Trophoblast cell (in vitro differentiated cells and primary cell): ENCODE results near the gene ZNF860.

ENCODE experiments used
- DNase-seq, 2 donors: peaks; one replicate each; pipeline ENCODE4 v3.0.0-alpha.2; 2016
- H2AFZ ChIP-seq: 2 replicates; pipeline ENCODE4 v1.6.1; 2013; ENCODE audit warnings: low read length, moderate library complexity, mild to moderate bottlenecking; ENCODE audit not compliant: insufficient read depth, poor library complexity
- H2AK5ac ChIP-seq: 2 replicates; pipeline ENCODE4 v1.6.1; 2013; ENCODE audit warnings: mild to moderate bottlenecking, low read length
- H2BK120ac ChIP-seq: 2 replicates; pipeline ENCODE4 v1.6.1; 2013; ENCODE audit warnings: low read length, mild to moderate bottlenecking, moderate library complexity; ENCODE audit not compliant: insufficient read depth, poor library complexity
- H2BK12ac ChIP-seq: 2 replicates; pipeline ENCODE4 v1.6.1; 2013; ENCODE audit warnings: mild to moderate bottlenecking, low read length, moderate library complexity
- H2BK5ac ChIP-seq: 2 replicates; pipeline ENCODE4 v1.6.1; 2013; ENCODE audit warnings: low read length, low read depth, moderate library complexity, mild to moderate bottlenecking; ENCODE audit not compliant: poor library complexity
- H3K14ac ChIP-seq: 2 replicates; pipeline ENCODE4 v1.6.1; 2013; ENCODE audit warnings: mild to moderate bottlenecking, low read length
- H3K18ac ChIP-seq: 2 replicates; pipeline ENCODE4 v1.6.1; 2013; ENCODE audit warnings: mild to moderate bottlenecking, low read length
- H3K23ac ChIP-seq: 2 replicates; pipeline ENCODE4 v1.6.1; 2013; ENCODE audit warnings: low read length
- H3K27ac ChIP-seq: 2 replicates; pipeline ENCODE4 v1.5.1; 2013; ENCODE audit warnings: low read depth, mild to moderate bottlenecking, inconsistent platforms, low read length, moderate library complexity
- H3K27me3 ChIP-seq: 2 replicates; pipeline ENCODE4 v1.6.1; 2013; ENCODE audit warnings: inconsistent platforms, mild to moderate bottlenecking, low read length, moderate library complexity; ENCODE audit not compliant: insufficient read depth
- H3K36me3 ChIP-seq, 2 experiments: 1 replicate in 1 of 2; 2 replicates in 1 of 2; pipeline ENCODE4 v1.6.1; 2013; ENCODE audit warnings: low read length in 2 of 2, mild to moderate bottlenecking in 2 of 2, moderate library complexity in 1 of 2; ENCODE audit not compliant: insufficient read depth in 2 of 2, control insufficient read depth in 1 of 2
- H3K4ac ChIP-seq: 2 replicates; pipeline ENCODE4 v1.6.1; 2013; ENCODE audit warnings: low read depth, mild to moderate bottlenecking, low read length, moderate library complexity
- H3K4me1 ChIP-seq, 2 experiments: 1 replicate in 1 of 2; 2 replicates in 1 of 2; pipeline ENCODE4 v1.6.1; 2013; ENCODE audit warnings: low read length in 2 of 2, mild to moderate bottlenecking in 2 of 2, moderate library complexity in 1 of 2; ENCODE audit not compliant: insufficient read depth in 2 of 2, control insufficient read depth in 1 of 2
- H3K4me2 ChIP-seq: 2 replicates; pipeline ENCODE4 v1.6.1; 2013; ENCODE audit warnings: inconsistent platforms, mild to moderate bottlenecking, low read length, moderate library complexity
- H3K4me3 ChIP-seq: 2 replicates; pipeline ENCODE4 v1.5.1; 2013; ENCODE audit warnings: mild to moderate bottlenecking, low read depth, low read length, inconsistent platforms
- H3K79me1 ChIP-seq: one replicate; pipeline ENCODE4 v1.6.1; 2013; ENCODE audit warnings: low read length
- H3K79me2 ChIP-seq: 2 replicates; pipeline ENCODE4 v1.6.1; 2013; ENCODE audit warnings: low read length, mild to moderate bottlenecking; ENCODE audit not compliant: control insufficient read depth, insufficient read depth, poor library complexity
- H3K9ac ChIP-seq: 2 replicates; pipeline ENCODE4 v1.6.1; 2013; ENCODE audit warnings: mild to moderate bottlenecking, low read length
- H3K9me3 ChIP-seq: 2 replicates; pipeline ENCODE4 v1.6.1; 2013; ENCODE audit warnings: low read depth, mild to moderate bottlenecking, control low read depth, inconsistent platforms, low read length; ENCODE audit not compliant: insufficient read depth
- H4K12ac ChIP-seq: 2 replicates; pipeline ENCODE4 v1.6.1; 2013; ENCODE audit warnings: low read depth, mild to moderate bottlenecking, low read length, moderate library complexity
- H4K8ac ChIP-seq: 2 replicates; pipeline ENCODE4 v1.6.1; 2013; ENCODE audit warnings: low read depth, mild to moderate bottlenecking, low read length, moderate library complexity
- H4K91ac ChIP-seq: one replicate; pipeline ENCODE4 v1.6.1; 2013; ENCODE audit warnings: low read depth, mild to moderate bottlenecking, low read length, moderate library complexity
- WGBS: extraction: QIAGEN DNeasy Blood & Tissue Kit; methylation state at CpG from one replicate; pipeline ENCODE4 v1.1.7; 2013; ENCODE audit warnings: missing lambda C conversion rate; ENCODE audit not compliant: insufficient read length, insufficient coverage; ENCODE audit errors: extremely low coverage; 5-methylcytosine and 5-hydroxymethylcytosine counted together

Gene ZNF860

DNA sequence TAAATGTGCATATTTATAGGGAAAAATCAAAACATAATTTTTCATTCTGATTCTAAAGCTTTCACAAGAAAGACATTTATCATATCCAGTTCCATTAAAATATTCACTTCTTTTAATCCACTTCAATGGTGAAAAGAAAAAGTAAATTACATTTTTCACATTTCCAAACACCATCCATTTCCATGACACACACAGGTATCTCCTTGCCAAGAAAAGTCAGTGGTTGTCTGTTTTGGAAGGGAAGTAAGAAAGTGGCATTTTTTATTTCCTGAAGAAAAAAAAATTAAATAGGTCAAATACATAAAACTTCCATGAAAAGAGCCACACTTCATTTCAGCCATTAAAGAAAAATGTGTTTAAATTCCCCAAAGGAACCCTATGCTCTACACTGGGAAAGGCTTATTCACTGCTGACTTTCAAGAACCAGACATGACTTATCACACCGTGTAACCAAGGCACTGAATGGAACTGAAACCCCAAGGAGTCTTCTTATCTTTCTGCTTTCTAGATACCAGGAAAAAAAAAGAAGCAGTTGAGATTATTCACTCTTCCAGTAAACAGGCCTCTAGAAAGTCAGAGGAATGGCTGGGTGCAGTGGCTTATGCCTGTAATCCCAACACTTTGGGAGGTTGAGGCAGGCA is 45.0 kb upstream of the ZNF860 start:
- Histone ChIP-seq H3K4me3 (no peak overlapping the region), H3K9me3 (no peaks in the 10 kb centered on the region), H4K8ac (no peak overlapping the region), H2BK12ac (no peak overlapping the region), H3K18ac (no peak overlapping the region), H2BK5ac (no peak overlapping the region), H4K91ac (no peak overlapping the region), H3K79me1 (peaks cover 6% of the 10 kb centered on the region), H3K9ac (no peak overlapping the region), H3K79me2 (peaks cover 7% of the 10 kb centered on the region), H3K4ac (no peak overlapping the region), H3K36me3 (no peaks in the 10 kb centered on the region), H3K14ac (no peak overlapping the region), H3K27ac (no peak overlapping the region), H3K4me2 (no peak overlapping the region), H2BK120ac (no peak overlapping the region), H3K4me1 (peaks cover 12 to 17% of the 10 kb centered on the region in 2 experiments), H2AK5ac (no peak overlapping the region), H2AFZ (no peak overlapping the region), H4K12ac (no peak overlapping the region), H3K23ac (no peak overlapping the region), H3K27me3 (no peaks in the 10 kb centered on the region)
- DNase-seq, result no peak
- no CpG with 5 or more reads among the region's 1 CpG for WGBS

GRCh38 chr3:31937225-31937624 is 44.3 kb upstream of the ZNF860 start:
- Histone ChIP-seq H3K79me2 (peaks cover 7% of the 10 kb centered on the region), H3K79me1 (peaks cover 6% of the 10 kb centered on the region), H3K4me3 (no peak overlapping the region), H2AFZ (no peak overlapping the region), H3K36me3 (no peaks in the 10 kb centered on the region), H3K18ac (no peak overlapping the region), H3K9me3 (no peaks in the 10 kb centered on the region), H3K4me1 (peaks cover 12 to 17% of the 10 kb centered on the region in 2 experiments), H3K27me3 (no peaks in the 10 kb centered on the region), H3K4ac (peak overlapping the region; percentile 17), H4K12ac (no peak overlapping the region), H3K27ac (no peak overlapping the region), H4K91ac (peak overlapping the region; percentile 6), H3K14ac (no peak overlapping the region), H3K9ac (no peak overlapping the region), H4K8ac (no peak overlapping the region), H3K23ac (no peak overlapping the region), H3K4me2 (no peak overlapping the region), H2BK12ac (peak overlapping the region; percentile 81), H2BK5ac (no peak overlapping the region), H2BK120ac (no peak overlapping the region), H2AK5ac (no peak overlapping the region)
- WGBS, result no CpG with 5 or more reads among the region's 4 CpGs
- no peak for DNase-seq

GRCh38 chr3:31942446-31942845 is 39.1 kb upstream of the ZNF860 start:
- Histone ChIP-seq H3K79me2 (peaks cover 4% of the 10 kb centered on the region), H3K79me1 (peaks cover 7% of the 10 kb centered on the region), H3K4me3 (no peak overlapping the region), H3K27ac (no peak overlapping the region), H2BK5ac (no peak overlapping the region), H3K4me1 (peaks cover 16 to 17% of the 10 kb centered on the region in 2 experiments), H3K4ac (no peak overlapping the region), H2AFZ (no peak overlapping the region), H3K9me3 (no peaks in the 10 kb centered on the region), H4K91ac (no peak overlapping the region), H4K8ac (no peak overlapping the region), H3K23ac (no peak overlapping the region), H3K27me3 (no peaks in the 10 kb centered on the region), H4K12ac (no peak overlapping the region), H3K36me3 (no peaks in the 10 kb centered on the region), H2BK120ac (no peak overlapping the region), H3K14ac (no peak overlapping the region), H3K18ac (no peak overlapping the region), H3K4me2 (no peak overlapping the region), H2AK5ac (no peak overlapping the region), H2BK12ac (no peak overlapping the region), H3K9ac (no peak overlapping the region)
- WGBS, result no CpG with 5 or more reads among the region's 2 CpGs
- DNase-seq, result no peak

- no peak overlapping the region for H3K9ac ChIP-seq
- H3K4me3 ChIP-seq, result no peak overlapping the region
- no peak overlapping the region for H2AK5ac ChIP-seq
- H4K8ac ChIP-seq, result no peak overlapping the region
- H3K14ac ChIP-seq, result no peak overlapping the region
- H3K9me3 ChIP-seq, result no peaks in the 10 kb centered on the region
- H2AFZ ChIP-seq, result no peak overlapping the region
- H3K27me3 ChIP-seq, result no peaks in the 10 kb centered on the region
- H2BK120ac ChIP-seq, result no peak overlapping the region
- H3K36me3 ChIP-seq, result no peaks in the 10 kb centered on the region
- H3K4me2 ChIP-seq, result no peak overlapping the region
- H3K23ac ChIP-seq, result no peak overlapping the region
- no peak overlapping the region for H2BK12ac ChIP-seq
- no peak for DNase-seq
- H3K4ac ChIP-seq, result no peak overlapping the region
- H2BK5ac ChIP-seq, result no peak overlapping the region
- H4K91ac ChIP-seq, result no peak overlapping the region
- H3K79me2 ChIP-seq, result peaks cover 4% of the 10 kb centered on the region
- peaks cover 7% of the 10 kb centered on the region for H3K79me1 ChIP-seq
- no peak overlapping the region for H3K18ac ChIP-seq
- peaks cover 19 to 21% of the 10 kb centered on the region in 2 experiments for H3K4me1 ChIP-seq
- H3K27ac ChIP-seq, result no peak overlapping the region
- H4K12ac ChIP-seq, result no peak overlapping the region
These were observed 38.5 kb upstream of the ZNF860 start for GRCh38 chr3:31943041-31943440.
